HG02623 (cell line): ENCODE measurements around the gene GSPT2.
"Not testable (repeated sequence)": the region's sequence is repeated elsewhere in the genome, so short reads cannot be mapped to it uniquely, and the experiment has no call there.

ENCODE experiments used
- ATAC-seq: cut with Tn5 transposase; IDR thresholded peaks from one replicate; pipeline ENCODE4 v1.9.1; 2021; ENCODE audit warnings: moderate library complexity; ENCODE audit not compliant: unreplicated experiment

GSPT2 gene

GRCh38 chrX:51743179-51743957, at the start of gene GSPT2:
GSPT2 (plus strand) TSS chrX:51743442; CDS start chrX:51743627, 185 bp downstream.
- ATAC-seq = peak; percentile 91

GRCh38 chrX:51694254-51694653, 49.0 kb upstream of the GSPT2 start:
- no peak for ATAC-seq

GRCh38 chrX:51697397-51697796, 45.8 kb upstream of the GSPT2 start:
- ATAC-seq = no peak

- ATAC-seq = not testable (repeated sequence)
Measured at GRCh38 chrX:51710277-51711164, 32.7 kb upstream of the GSPT2 start, which contains the start of gene CENPVL1. CENPVL1 (plus strand) TSS chrX:51710512; CDS start chrX:51710512, 0 bp downstream.

- not testable (repeated sequence) for ATAC-seq
Measured at GRCh38 chrX:51712943-51713647, 30.1 kb upstream of the GSPT2 start.

- no peak for ATAC-seq
Measured at GRCh38 chrX:51728202-51728601, 15.0 kb upstream of the GSPT2 start.

GRCh38 chrX:51737091-51737490, 6.2 kb upstream of the GSPT2 start:
- ATAC-seq = no peak

DNA sequence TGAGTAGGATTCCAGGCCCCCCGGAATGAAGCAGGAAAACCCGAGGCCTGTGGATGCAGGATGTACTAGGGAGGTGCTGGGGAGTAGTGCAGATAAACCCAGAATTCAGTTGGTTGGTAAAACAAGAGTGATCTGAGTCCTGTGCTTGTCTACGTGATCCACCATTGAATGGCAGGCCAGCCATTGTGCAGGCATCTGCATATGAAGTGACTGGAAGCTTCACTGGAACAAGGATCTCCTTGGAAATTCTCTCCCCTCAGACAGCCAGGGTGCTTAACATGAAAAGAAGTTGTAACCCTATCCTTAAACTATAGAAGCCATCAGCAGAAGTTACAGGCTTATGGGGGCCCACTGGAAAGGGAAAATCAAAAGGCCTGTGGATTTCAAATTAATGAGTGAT, 656 bp upstream of the GSPT2 start:
- no peak for ATAC-seq

- no peak for ATAC-seq
Measured at GRCh38 chrX:51747671-51748070, 4.4 kb downstream of the GSPT2 start.

DNA sequence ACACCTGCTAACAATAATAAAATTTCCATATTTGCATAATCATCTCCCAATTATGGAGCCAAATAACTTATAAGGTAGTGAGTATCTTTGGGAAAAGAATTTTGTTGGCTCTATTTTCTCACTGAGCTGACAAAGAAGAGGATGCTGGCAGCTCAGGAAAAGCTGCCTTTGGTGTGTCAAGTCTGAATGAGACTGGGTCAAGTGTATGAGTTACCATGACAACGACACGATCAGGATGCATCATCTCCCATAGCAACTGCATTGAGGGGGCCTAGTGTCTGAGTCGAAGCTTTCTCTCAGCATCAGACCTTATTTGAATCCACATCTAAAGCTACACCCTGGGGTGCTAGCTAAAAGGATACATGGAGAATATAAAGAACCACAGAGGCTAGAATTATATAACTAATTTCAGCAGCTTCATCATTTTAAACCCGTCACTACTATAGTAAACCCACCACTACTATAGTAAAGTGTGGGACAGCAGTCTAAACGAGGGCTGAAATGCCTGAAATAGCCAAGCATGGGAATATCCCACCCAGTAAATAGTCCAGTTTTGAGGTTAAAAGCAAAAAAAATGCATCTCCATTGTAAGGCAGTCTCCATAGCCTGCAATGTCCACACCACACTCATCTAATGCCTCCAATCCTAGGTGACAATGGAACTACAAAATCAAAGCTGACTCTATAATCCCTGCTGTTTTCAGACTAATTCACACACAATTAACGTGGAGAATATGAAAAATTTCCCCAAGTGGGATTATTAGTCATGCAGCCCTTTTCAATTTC, 16.0 kb downstream of the GSPT2 start:
- ATAC-seq = no peak

- ATAC-seq = no peak
Measured at GRCh38 chrX:51760657-51761056, 17.4 kb downstream of the GSPT2 start.

- no peak for ATAC-seq
Measured at GRCh38 chrX:51766546-51766945, 23.3 kb downstream of the GSPT2 start.

DNA sequence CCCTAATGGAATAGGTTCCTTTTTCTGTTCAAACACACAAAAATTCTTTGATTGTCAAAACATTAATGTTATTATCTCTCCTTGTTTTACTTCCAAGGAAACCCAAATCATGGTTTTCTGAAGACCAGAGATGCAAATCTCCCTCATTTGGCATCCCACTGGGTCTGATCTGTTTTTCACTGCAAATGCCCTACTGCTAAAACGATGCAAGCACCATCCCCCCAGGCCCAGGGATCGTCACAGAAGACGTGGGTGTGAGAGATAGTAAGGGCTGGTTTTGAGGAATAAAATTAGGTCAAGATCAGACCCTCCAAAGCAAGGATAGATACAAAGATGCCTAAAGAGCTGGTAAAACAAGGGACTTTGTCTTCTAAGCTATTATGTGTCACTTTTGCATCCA, 33.6 kb downstream of the GSPT2 start:
- ATAC-seq = no peak

DNA sequence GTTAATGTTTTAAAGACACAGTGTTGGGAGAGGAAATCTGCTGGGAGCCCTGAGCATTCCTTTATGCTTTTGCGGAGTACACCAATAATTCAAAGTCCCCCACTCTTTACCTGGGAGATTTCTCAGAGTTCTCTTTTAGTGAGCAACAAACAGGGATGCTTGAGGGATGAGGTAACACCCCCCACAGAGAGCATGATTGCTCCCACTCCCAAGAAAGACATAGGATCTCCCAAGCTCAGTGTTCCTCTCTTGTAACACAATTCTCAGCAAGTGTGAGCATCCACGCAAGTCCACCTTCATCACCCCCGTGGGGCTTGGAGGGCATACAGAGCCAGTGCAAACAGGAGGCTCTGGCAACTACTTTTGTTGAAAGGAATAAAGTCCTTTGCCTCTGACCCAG, 36.1 kb downstream of the GSPT2 start:
- no peak for ATAC-seq

GRCh38 chrX:51795136-51795535, 51.9 kb downstream of the GSPT2 start:
- no peak for ATAC-seq
